ENCODE results near the gene AK5.

AK5 gene

DNA sequence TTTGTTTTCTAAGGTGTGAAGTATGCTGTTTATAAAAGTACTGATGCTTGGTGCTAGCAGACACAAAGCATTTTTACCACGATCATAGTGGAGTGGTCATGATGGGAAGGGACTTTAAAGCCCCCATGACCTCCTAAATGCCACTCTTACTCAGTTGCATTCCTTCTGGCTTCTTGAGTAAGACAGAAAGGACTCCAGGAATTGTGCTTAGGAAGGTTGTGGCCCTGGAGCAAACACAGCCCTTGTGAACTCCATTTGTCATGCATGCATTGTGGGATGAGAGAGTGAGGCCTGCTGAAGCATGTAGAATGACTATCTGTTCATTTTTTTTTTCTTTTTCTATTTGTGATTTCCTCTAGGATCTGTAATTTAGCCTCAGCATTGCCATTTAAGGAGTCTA, 34.2 kb downstream of the AK5 start:
- DNase-seq (ENCODE audit: low spot score), result no peak
- TF ChIP-seq, protein P1, sequence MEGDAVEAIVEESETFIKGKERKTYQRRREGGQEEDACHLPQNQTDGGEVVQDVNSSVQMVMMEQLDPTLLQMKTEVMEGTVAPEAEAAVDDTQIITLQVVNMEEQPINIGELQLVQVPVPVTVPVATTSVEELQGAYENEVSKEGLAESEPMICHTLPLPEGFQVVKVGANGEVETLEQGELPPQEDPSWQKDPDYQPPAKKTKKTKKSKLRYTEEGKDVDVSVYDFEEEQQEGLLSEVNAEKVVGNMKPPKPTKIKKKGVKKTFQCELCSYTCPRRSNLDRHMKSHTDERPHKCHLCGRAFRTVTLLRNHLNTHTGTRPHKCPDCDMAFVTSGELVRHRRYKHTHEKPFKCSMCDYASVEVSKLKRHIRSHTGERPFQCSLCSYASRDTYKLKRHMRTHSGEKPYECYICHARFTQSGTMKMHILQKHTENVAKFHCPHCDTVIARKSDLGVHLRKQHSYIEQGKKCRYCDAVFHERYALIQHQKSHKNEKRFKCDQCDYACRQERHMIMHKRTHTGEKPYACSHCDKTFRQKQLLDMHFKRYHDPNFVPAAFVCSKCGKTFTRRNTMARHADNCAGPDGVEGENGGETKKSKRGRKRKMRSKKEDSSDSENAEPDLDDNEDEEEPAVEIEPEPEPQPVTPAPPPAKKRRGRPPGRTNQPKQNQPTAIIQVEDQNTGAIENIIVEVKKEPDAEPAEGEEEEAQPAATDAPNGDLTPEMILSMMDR (IDR thresholded peaks at IDR 0.05; ENCODE audit: extremely low read depth, insufficient read depth, missing control alignments), result no peak
- in situ Hi-C loops (cut with MboI; ENCODE audit: low pct_unique_long_range_greater_than_20kb, low sequenced_read_pairs, unreplicated experiment), result no loop called here

DNA sequence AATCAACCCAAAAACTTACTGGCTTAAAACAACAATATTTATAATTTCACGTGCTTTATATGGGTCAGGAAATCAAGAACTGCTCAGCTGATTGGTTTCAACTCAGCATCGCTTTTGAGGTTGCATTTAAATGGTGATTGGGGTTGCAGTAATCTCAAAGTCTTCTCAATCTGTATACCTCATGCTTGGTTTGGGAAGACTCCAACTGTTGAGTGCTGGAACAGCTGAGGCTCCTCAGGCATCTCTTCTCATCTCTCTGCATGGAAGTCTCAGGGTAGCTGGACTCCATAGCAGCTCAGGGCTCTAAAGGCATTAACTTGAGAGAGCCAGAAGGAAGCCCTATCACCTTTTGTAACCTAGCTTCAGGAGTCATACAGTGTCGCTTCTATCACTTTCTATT, 35.1 kb downstream of the AK5 start:
- TF ChIP-seq, protein P1 (IDR thresholded peaks at IDR 0.05; ENCODE audit: extremely low read depth, insufficient read depth, missing control alignments), result no peak
- no peak for DNase-seq (ENCODE audit: low spot score)
- in situ Hi-C loops (cut with MboI; ENCODE audit: low pct_unique_long_range_greater_than_20kb, low sequenced_read_pairs, unreplicated experiment), result no loop called here

DNA sequence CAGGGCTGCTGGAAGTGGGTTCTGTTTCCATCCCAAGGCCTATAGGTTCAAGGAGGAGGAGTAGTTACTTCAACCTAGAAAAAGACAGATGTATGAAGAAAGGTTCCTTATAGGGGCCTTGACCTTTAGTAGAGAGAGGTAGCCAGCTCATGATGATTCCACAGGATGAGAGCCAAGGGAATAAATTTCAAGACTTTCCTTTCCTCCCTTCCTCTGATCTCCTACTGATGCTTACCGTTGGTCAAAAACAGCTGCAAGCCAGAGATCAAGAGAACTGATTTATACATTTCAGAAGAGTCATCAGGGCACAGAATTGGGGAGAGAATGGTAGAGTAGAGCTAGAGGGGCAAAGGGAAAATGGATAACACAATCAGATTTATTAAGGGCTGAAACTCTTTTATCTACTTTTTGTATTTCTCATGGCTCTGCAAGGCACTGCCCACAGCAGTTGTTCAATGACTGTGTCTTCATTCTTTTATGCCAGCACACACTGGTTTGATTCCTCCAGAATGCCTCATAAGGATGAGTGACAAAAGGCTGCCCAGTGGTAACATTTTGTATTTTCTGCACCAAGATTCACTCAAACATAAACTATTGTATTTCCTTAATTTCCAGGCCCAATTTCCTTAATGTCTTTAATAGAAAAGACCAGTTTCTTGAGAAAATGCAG, 37.4 kb downstream of the AK5 start:
- DNase-seq (ENCODE audit: low spot score), result no peak
- in situ Hi-C loops (cut with MboI; ENCODE audit: low pct_unique_long_range_greater_than_20kb, low sequenced_read_pairs, unreplicated experiment), result no loop called here
- TF ChIP-seq, protein P1 (IDR thresholded peaks at IDR 0.05; ENCODE audit: extremely low read depth, insufficient read depth, missing control alignments), result no peak

DNA sequence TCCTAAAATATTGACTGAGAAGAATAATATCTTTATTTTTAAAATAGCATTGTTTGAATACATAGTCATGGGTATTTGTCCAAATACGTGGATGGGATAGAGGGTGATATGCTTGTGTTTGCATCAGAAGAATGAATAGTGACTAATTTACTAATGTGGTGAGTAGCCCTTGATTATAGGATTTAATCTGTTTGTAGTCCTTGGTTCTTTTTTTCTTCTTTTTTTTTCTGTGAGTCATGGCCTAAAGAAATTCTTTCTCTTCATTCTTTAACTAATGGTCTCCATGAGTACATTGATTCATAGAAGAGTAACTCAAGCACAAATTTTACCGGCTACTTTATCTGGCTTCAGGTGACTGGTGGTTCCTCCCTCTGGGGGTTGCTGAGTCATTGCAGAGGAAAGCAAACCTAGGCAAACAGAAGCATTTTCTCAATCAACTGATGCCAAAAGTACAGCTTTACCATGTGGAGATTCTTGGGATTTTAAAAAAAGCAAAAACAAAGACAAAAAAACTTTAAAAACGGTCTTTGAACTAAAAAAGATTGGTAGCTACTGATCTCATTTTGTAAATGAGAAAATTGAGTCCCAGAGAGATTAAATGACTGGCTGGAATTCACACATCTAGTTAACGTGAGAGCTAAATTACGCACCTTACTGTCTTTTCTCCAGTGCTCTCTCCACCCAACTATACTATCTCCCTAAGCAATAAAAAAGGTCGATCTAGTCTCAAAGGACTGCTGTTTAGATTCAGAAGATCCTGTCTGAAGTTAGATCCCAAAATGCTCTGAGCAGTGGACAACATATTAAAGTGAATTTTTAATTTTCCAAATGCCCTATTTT, 40.5 kb downstream of the AK5 start:
- no peak for DNase-seq (ENCODE audit: low spot score)
- in situ Hi-C loops (cut with MboI; ENCODE audit: low pct_unique_long_range_greater_than_20kb, low sequenced_read_pairs, unreplicated experiment), result no loop called here
- TF ChIP-seq, protein P1 (IDR thresholded peaks at IDR 0.05; ENCODE audit: extremely low read depth, insufficient read depth, missing control alignments), result no peak

DNA sequence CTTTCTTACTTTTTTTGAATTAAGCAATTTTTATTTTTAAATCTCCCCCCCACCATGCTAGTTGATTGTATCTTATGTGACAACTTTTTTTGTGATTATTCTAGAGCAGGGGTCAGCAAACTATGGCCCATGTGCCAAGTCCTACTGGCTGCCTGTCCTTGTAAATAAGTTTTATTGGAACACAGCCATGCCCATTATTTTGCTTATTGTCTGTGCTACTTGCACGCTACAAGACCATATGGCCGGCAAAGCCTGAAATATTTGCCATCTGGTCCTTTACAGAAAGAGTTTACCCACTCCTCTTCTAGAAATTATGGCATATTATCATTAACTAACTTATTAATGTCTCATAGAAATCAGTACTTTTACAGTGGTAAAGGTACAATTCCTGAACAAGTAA, 51.7 kb downstream of the AK5 start:
- in situ Hi-C loops (cut with MboI; ENCODE audit: low pct_unique_long_range_greater_than_20kb, low sequenced_read_pairs, unreplicated experiment), result no loop called here
- TF ChIP-seq, protein P1 (IDR thresholded peaks at IDR 0.05; ENCODE audit: extremely low read depth, insufficient read depth, missing control alignments), result no peak
- DNase-seq (ENCODE audit: low spot score), result no peak

DNA sequence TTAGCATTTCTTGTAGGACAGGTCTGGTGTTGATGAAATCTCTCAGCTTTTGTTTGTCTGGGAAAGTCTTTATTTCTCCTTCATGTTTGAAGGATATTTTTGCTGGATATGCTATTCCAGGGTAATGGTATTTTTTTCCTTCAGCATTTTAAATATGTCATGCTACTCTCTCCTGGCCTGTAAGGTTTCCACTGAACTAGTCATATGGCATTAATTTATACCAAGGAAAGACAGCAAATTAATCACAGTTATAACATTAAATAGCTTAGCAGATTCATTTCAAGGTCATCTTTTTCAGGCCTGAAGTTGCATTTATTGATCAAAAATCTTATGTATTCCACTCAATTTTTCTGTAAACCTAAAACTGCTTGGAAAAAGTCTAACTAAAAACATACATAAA, 54.9 kb downstream of the AK5 start:
- in situ Hi-C loops (cut with MboI; ENCODE audit: low pct_unique_long_range_greater_than_20kb, low sequenced_read_pairs, unreplicated experiment), result no loop called here
- DNase-seq (ENCODE audit: low spot score), result no peak
- TF ChIP-seq, protein P1 (IDR thresholded peaks at IDR 0.05; ENCODE audit: extremely low read depth, insufficient read depth, missing control alignments), result no peak
